ENCODE results near the gene OMA1.

The OMA1 gene

GRCh38 chr1:58460469-58460868 lies 86.1 kb downstream of the OMA1 start:
- no peak for TF ChIP-seq CTCF (IDR thresholded peaks at IDR 0.05; ENCODE audit: control extremely low read depth, extremely low read depth, low read depth, missing control alignments)

GRCh38 chr1:58459911-58460310 lies 86.6 kb downstream of the OMA1 start:
- CTCF ChIA-PET = interaction anchor here (0.7 to 2.4 kb wide), 3 partner anchors 25 to 69 kb away, joined by 3 to 6 read pairs (median 5); no protein-coding TSS in a partner anchor
- DNase-seq (ENCODE audit: extremely low spot score) = no peak
- POLR2A ChIA-PET = no interaction called here
- no peak for TF ChIP-seq CTCF (IDR thresholded peaks at IDR 0.05; ENCODE audit: control extremely low read depth, extremely low read depth, low read depth, missing control alignments)

More at GRCh38 chr1:58460469-58460868, 86.1 kb downstream of the OMA1 start:
- no peak for DNase-seq (ENCODE audit: extremely low spot score)
- ChIA-PET POLR2A (no interaction called here), CTCF (interaction anchor here (1.0 to 2.4 kb wide), 3 partner anchors 14 to 69 kb away, joined by 3 to 6 read pairs (median 5); no protein-coding TSS in a partner anchor)

GRCh38 chr1:58457023-58457635 lies 89.4 kb downstream of the OMA1 start:
- CTCF ChIA-PET = no interaction called here
- TF ChIP-seq CTCF (IDR thresholded peaks at IDR 0.05; ENCODE audit: control extremely low read depth, extremely low read depth, low read depth, missing control alignments) = no peak
- POLR2A ChIA-PET = no interaction called here

GRCh38 chr1:58456470-58456869 lies 90.1 kb downstream of the OMA1 start:
- no peak for DNase-seq (ENCODE audit: extremely low spot score)
- POLR2A ChIA-PET = no interaction called here

More at GRCh38 chr1:58457023-58457635, 89.4 kb downstream of the OMA1 start:
- no peak for DNase-seq (ENCODE audit: extremely low spot score)

GRCh38 chr1:58454807-58455206 lies 91.7 kb downstream of the OMA1 start:
- POLR2A ChIA-PET = no interaction called here
- CTCF ChIA-PET = interaction anchor here (1.5 to 1.8 kb wide), 3 partner anchors 12 to 18 kb away, joined by 3 to 4 read pairs (median 3); no protein-coding TSS in a partner anchor

More at GRCh38 chr1:58456470-58456869, 90.1 kb downstream of the OMA1 start:
- CTCF ChIA-PET = interaction anchor here (1.3 kb wide), 1 partner anchor 14 kb away, joined by 3 read pairs; no protein-coding TSS in a partner anchor
- TF ChIP-seq CTCF (IDR thresholded peaks at IDR 0.05; ENCODE audit: control extremely low read depth, extremely low read depth, low read depth, missing control alignments) = no peak

GRCh38 chr1:58454385-58454784 lies 92.1 kb downstream of the OMA1 start:
- no peak for TF ChIP-seq CTCF (IDR thresholded peaks at IDR 0.05; ENCODE audit: control extremely low read depth, extremely low read depth, low read depth, missing control alignments)
- ChIA-PET POLR2A (no interaction called here), CTCF (interaction anchor here (0.7 to 1.8 kb wide), 4 partner anchors 12 to 18 kb away, joined by 3 to 4 read pairs (median 3); no protein-coding TSS in a partner anchor)
- no peak for DNase-seq (ENCODE audit: extremely low spot score)

More at GRCh38 chr1:58454807-58455206, 91.7 kb downstream of the OMA1 start:
- TF ChIP-seq CTCF (IDR thresholded peaks at IDR 0.05; ENCODE audit: control extremely low read depth, extremely low read depth, low read depth, missing control alignments) = no peak
- no peak for DNase-seq (ENCODE audit: extremely low spot score)

All from GM10248 (cell line).